Measurements from ENCODE around the gene MEIS2. TPM values are rescaled to one million over a fixed set of nuclear protein-coding genes. Genes with fewer than 3 reads are reported as not detected.

Gene MEIS2
- total RNA-seq, 1 experiment from 2014 or later = 17.5 TPM

DNA sequence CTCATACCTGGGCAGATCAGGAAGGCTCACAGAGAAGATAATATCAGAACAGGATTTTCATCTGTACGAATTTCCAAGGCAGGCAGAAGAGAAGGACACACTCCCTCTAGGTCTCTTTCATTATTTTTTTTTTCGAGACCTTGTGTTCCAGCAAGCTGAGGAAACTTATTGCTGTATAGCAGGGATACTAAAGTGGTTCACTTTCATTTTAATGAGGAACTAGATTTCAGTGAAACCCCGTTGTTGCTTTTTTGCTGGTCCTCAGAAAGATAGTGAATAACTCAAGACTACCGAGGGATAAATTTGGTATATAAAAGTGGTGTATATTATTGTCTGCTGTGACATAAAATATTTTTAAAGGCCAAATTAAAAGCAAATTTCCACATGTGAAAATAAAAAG is 24.6 kb downstream of the MEIS2 start:
- CTCF ChIA-PET = no interaction called here
- no peak for DNase-seq

DNA sequence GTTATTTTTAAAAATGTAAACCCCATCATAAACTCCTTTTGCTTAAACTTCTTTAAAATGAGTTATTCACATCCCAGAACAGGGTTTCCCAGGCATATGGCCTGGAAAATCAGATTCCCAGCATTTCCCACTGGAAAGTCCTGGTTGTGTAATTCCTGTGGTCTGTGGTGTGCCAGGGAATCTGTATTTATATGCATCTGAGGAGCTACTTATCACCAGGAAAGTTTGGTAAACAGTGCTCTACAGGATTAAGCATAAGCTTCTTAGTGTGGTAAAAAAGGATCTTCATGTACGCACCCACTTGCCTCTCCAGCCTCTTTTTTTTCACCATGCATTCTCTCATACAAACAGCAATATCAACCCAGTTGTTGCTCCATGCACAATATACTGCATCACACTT is 28.2 kb downstream of the MEIS2 start:
- Histone ChIP-seq H3K36me3 (ENCODE audit: low read depth, low read length) (no peaks in the 10 kb centered on the region), H3K79me2 (ENCODE audit: low read length) (no peaks in the 10 kb centered on the region), H3K9me3 (ENCODE audit: low read length) (no peaks in the 10 kb centered on the region), H3K4me1 (ENCODE audit: insufficient read depth, low read length) (peaks cover 12% of the 10 kb centered on the region), H3K9ac (ENCODE audit: low read length) (no peak overlapping the region), H3K4me3 (ENCODE audit: low read length) (no peak overlapping the region), H3F3A (ENCODE audit: low read length, unreplicated experiment) (no peaks in the 10 kb centered on the region), H2AFZ (ENCODE audit: low read length) (no peak overlapping the region), H3K27ac (ENCODE audit: low read length) (no peak overlapping the region), H3K9me2 (replicated peaks; ENCODE audit: low read length) (no peaks in the 10 kb centered on the region), H3K4me2 (ENCODE audit: low read length) (no peak overlapping the region), H3K27me3 (ENCODE audit: low read length) (no peaks in the 10 kb centered on the region), H4K20me1 (ENCODE audit: low read length) (no peaks in the 10 kb centered on the region)
- DNase-seq (no peak), ATAC-seq (no peak)
- TF ChIP-seq, protein P1, sequence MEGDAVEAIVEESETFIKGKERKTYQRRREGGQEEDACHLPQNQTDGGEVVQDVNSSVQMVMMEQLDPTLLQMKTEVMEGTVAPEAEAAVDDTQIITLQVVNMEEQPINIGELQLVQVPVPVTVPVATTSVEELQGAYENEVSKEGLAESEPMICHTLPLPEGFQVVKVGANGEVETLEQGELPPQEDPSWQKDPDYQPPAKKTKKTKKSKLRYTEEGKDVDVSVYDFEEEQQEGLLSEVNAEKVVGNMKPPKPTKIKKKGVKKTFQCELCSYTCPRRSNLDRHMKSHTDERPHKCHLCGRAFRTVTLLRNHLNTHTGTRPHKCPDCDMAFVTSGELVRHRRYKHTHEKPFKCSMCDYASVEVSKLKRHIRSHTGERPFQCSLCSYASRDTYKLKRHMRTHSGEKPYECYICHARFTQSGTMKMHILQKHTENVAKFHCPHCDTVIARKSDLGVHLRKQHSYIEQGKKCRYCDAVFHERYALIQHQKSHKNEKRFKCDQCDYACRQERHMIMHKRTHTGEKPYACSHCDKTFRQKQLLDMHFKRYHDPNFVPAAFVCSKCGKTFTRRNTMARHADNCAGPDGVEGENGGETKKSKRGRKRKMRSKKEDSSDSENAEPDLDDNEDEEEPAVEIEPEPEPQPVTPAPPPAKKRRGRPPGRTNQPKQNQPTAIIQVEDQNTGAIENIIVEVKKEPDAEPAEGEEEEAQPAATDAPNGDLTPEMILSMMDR (conservative IDR thresholded peaks at IDR 0.05; ENCODE audit: low read depth, low read length) = no peak
- TF ChIP-seq EZH2phosphoT487 (IDR thresholded peaks at IDR 0.05; ENCODE audit: borderline replicate concordance, low read length) = no peak
- TF ChIP-seq EZH2 (IDR thresholded peaks at IDR 0.05; ENCODE audit: low read length, unreplicated experiment) = no peak
- BruUV-seq (replicated peaks) = no TSS peak
- intact Hi-C loops (cut with micrococcal nuclease) = no loop called here
- ChIA-PET CTCF (interaction anchor here (0.6 kb wide), 1 partner anchor 81 kb away, joined by 12 read pairs; no protein-coding TSS in a partner anchor), POLR2A (ENCODE audit: unreplicated experiment) (no interaction called here)

More for the DNA sequence above, 24.6 kb downstream of the MEIS2 start:
- intact Hi-C loops (cut with micrococcal nuclease) = no loop called here
- H3K4me3 ChIP-seq (ENCODE audit: low read length) = no peak overlapping the region
- no peak overlapping the region for H2AFZ ChIP-seq (ENCODE audit: low read length)
- POLR2A ChIA-PET (ENCODE audit: unreplicated experiment) = no interaction called here
- H3K9me3 ChIP-seq (ENCODE audit: low read length) = no peaks in the 10 kb centered on the region
- no peaks in the 10 kb centered on the region for H3K79me2 ChIP-seq (ENCODE audit: low read length)
- no peak overlapping the region for H3K9ac ChIP-seq (ENCODE audit: low read length)
- no peak for ATAC-seq
- no peaks in the 10 kb centered on the region for H3K27me3 ChIP-seq (ENCODE audit: low read length)
- BruUV-seq (replicated peaks) = no TSS peak
- no peak overlapping the region for H3K4me2 ChIP-seq (ENCODE audit: low read length)
- H3K9me2 ChIP-seq (replicated peaks; ENCODE audit: low read length) = no peaks in the 10 kb centered on the region
- H3K4me1 ChIP-seq (ENCODE audit: insufficient read depth, low read length) = peaks cover 24% of the 10 kb centered on the region
- no peaks in the 10 kb centered on the region for H4K20me1 ChIP-seq (ENCODE audit: low read length)
- TF ChIP-seq, protein P1 (conservative IDR thresholded peaks at IDR 0.05; ENCODE audit: low read depth, low read length) = no peak
- TF ChIP-seq EZH2phosphoT487 (IDR thresholded peaks at IDR 0.05; ENCODE audit: borderline replicate concordance, low read length) (no peak), EZH2 (IDR thresholded peaks at IDR 0.05; ENCODE audit: low read length, unreplicated experiment) (no peak)
- no peaks in the 10 kb centered on the region for H3K36me3 ChIP-seq (ENCODE audit: low read depth, low read length)
- no peak overlapping the region for H3K27ac ChIP-seq (ENCODE audit: low read length)
- H3F3A ChIP-seq (ENCODE audit: low read length, unreplicated experiment) = no peaks in the 10 kb centered on the region

- H3K9me3 ChIP-seq (ENCODE audit: low read length) = no peaks in the 10 kb centered on the region
- H3K36me3 ChIP-seq (ENCODE audit: low read depth, low read length) = no peaks in the 10 kb centered on the region
- H3K79me2 ChIP-seq (ENCODE audit: low read length) = no peaks in the 10 kb centered on the region
- POLR2A ChIA-PET (ENCODE audit: unreplicated experiment) = no interaction called here
- no peak for TF ChIP-seq EZH2phosphoT487 (IDR thresholded peaks at IDR 0.05; ENCODE audit: borderline replicate concordance, low read length)
- TF ChIP-seq, protein P1 (conservative IDR thresholded peaks at IDR 0.05; ENCODE audit: low read depth, low read length) = no peak
- no peak for TF ChIP-seq EZH2 (IDR thresholded peaks at IDR 0.05; ENCODE audit: low read length, unreplicated experiment)
- no peak overlapping the region for H2AFZ ChIP-seq (ENCODE audit: low read length)
- ATAC-seq (no peak), DNase-seq (no peak)
- no TSS peak for BruUV-seq (replicated peaks)
- no peaks in the 10 kb centered on the region for H4K20me1 ChIP-seq (ENCODE audit: low read length)
- CTCF ChIA-PET = no interaction called here
- no peaks in the 10 kb centered on the region for H3F3A ChIP-seq (ENCODE audit: low read length, unreplicated experiment)
- peaks cover 2% of the 10 kb centered on the region for H3K4me1 ChIP-seq (ENCODE audit: insufficient read depth, low read length)
- H3K27me3 ChIP-seq (ENCODE audit: low read length) = no peaks in the 10 kb centered on the region
- intact Hi-C loops (cut with micrococcal nuclease) = no loop called here
- no peak overlapping the region for H3K27ac ChIP-seq (ENCODE audit: low read length)
- no peak overlapping the region for H3K4me3 ChIP-seq (ENCODE audit: low read length)
- H3K4me2 ChIP-seq (ENCODE audit: low read length) = no peak overlapping the region
- H3K9ac ChIP-seq (ENCODE audit: low read length) = no peak overlapping the region
- H3K9me2 ChIP-seq (replicated peaks; ENCODE audit: low read length) = no peaks in the 10 kb centered on the region
These were observed 29.2 kb downstream of the MEIS2 start for GRCh38 chr15:37071134-37071533.
